Measurements from ENCODE around the gene SPOCK3.

SPOCK3 gene

GRCh38 chr4:166913926-166914325 is 320.4 kb downstream of the SPOCK3 start:
- Histone ChIP-seq H3K4me1 (ENCODE audit: insufficient read depth, poor library complexity, severe bottlenecking) (no peaks in the 10 kb centered on the region), H3K4me3 (ENCODE audit: severe bottlenecking) (no peak overlapping the region), H3K27ac (ENCODE audit: poor library complexity, severe bottlenecking) (no peak overlapping the region), H3K36me3 (ENCODE audit: low read depth) (no peaks in the 10 kb centered on the region), H3K9me3 (ENCODE audit: severe bottlenecking) (no peaks in the 10 kb centered on the region), H3K27me3 (ENCODE audit: insufficient read depth, poor library complexity, severe bottlenecking) (no peaks in the 10 kb centered on the region)
- no peak for TF ChIP-seq CTCF (IDR thresholded peaks at IDR 0.05; ENCODE audit: poor library complexity, severe bottlenecking)
- no peak for DNase-seq (ENCODE audit: low spot score)
- ATAC-seq (ENCODE audit: low read depth): no peak

- H3K36me3 ChIP-seq (ENCODE audit: low read depth): no peaks in the 10 kb centered on the region
- H3K4me3 ChIP-seq (ENCODE audit: severe bottlenecking): no peak overlapping the region
- no peaks in the 10 kb centered on the region for H3K9me3 ChIP-seq (ENCODE audit: severe bottlenecking)
- no peak overlapping the region for H3K27ac ChIP-seq (ENCODE audit: poor library complexity, severe bottlenecking)
- ATAC-seq (ENCODE audit: low read depth): no peak
- TF ChIP-seq CTCF (IDR thresholded peaks at IDR 0.05; ENCODE audit: poor library complexity, severe bottlenecking): no peak
- no peaks in the 10 kb centered on the region for H3K4me1 ChIP-seq (ENCODE audit: insufficient read depth, poor library complexity, severe bottlenecking)
- DNase-seq (ENCODE audit: low spot score): no peak
- H3K27me3 ChIP-seq (ENCODE audit: insufficient read depth, poor library complexity, severe bottlenecking): no peaks in the 10 kb centered on the region
Observed at GRCh38 chr4:166903408-166903807, 330.9 kb downstream of the SPOCK3 start.

- H3K27ac ChIP-seq (ENCODE audit: poor library complexity, severe bottlenecking): no peak overlapping the region
- H3K4me3 ChIP-seq (ENCODE audit: severe bottlenecking): no peak overlapping the region
- H3K27me3 ChIP-seq (ENCODE audit: insufficient read depth, poor library complexity, severe bottlenecking): no peaks in the 10 kb centered on the region
- H3K9me3 ChIP-seq (ENCODE audit: severe bottlenecking): no peaks in the 10 kb centered on the region
- TF ChIP-seq CTCF (IDR thresholded peaks at IDR 0.05; ENCODE audit: poor library complexity, severe bottlenecking): no peak
- H3K36me3 ChIP-seq (ENCODE audit: low read depth): no peaks in the 10 kb centered on the region
- DNase-seq (ENCODE audit: low spot score) (no peak), ATAC-seq (ENCODE audit: low read depth) (no peak)
- H3K4me1 ChIP-seq (ENCODE audit: insufficient read depth, poor library complexity, severe bottlenecking): no peaks in the 10 kb centered on the region
Observed at GRCh38 chr4:166902941-166903340, 331.4 kb downstream of the SPOCK3 start.

- ATAC-seq (ENCODE audit: low read depth) (no peak), DNase-seq (ENCODE audit: low spot score) (no peak)
Observed at GRCh38 chr4:166896254-166896653, 338.0 kb downstream of the SPOCK3 start.

More at GRCh38 chr4:166896254-166896653, 338.0 kb downstream of the SPOCK3 start:
- no peak for TF ChIP-seq CTCF (IDR thresholded peaks at IDR 0.05; ENCODE audit: poor library complexity, severe bottlenecking)
- Histone ChIP-seq H3K4me1 (ENCODE audit: insufficient read depth, poor library complexity, severe bottlenecking) (peaks cover 9% of the 10 kb centered on the region), H3K27ac (ENCODE audit: poor library complexity, severe bottlenecking) (no peak overlapping the region), H3K36me3 (ENCODE audit: low read depth) (no peaks in the 10 kb centered on the region), H3K9me3 (ENCODE audit: severe bottlenecking) (no peaks in the 10 kb centered on the region), H3K27me3 (ENCODE audit: insufficient read depth, poor library complexity, severe bottlenecking) (no peaks in the 10 kb centered on the region), H3K4me3 (ENCODE audit: severe bottlenecking) (no peak overlapping the region)
